Daoy (cell line): ENCODE results near the gene IL22RA1. TPM values are rescaled to one million over a fixed set of nuclear protein-coding genes. Genes with fewer than 3 reads are reported as not detected.

Experiments
- DNase-seq: peaks from one replicate; pipeline ENCODE4 v3.0.0-alpha.2; 2015; ENCODE audit warnings: low read depth
- total RNA-seq: library from RNA; depleted of rRNA; stranded (reverse); fragments of >200 nt; shearing (Covaris generic); gene quantifications from 2 replicates; pipeline ENCODE4 v1.2.3, GENCODE V29; 2014; rRNA removed

The IL22RA1 gene
- total RNA-seq, 1 experiment from 2014 or later: not detected

- no peak for DNase-seq
Observed at GRCh38 chr1:24075590-24075854, 67.4 kb downstream of the IL22RA1 start.

GRCh38 chr1:24074817-24075589, 67.9 kb downstream of the IL22RA1 start:
- DNase-seq: no peak

GRCh38 chr1:24074196-24074595, 68.7 kb downstream of the IL22RA1 start:
- no peak for DNase-seq

GRCh38 chr1:24071941-24072340, 71.0 kb downstream of the IL22RA1 start:
- no peak for DNase-seq

GRCh38 chr1:24070821-24071393, 72.0 kb downstream of the IL22RA1 start:
- DNase-seq: peak; percentile 81

GRCh38 chr1:24069817-24070216, 73.1 kb downstream of the IL22RA1 start:
- DNase-seq: no peak

Other genes with a start within 250 kb of the IL22RA1 start
- not detected in 2 replicates for gene CNR2, start 229.8 kb downstream of the IL22RA1 start, total RNA-seq
- gene PNRC2, start 183.3 kb downstream of the IL22RA1 start, total RNA-seq: 178 and 183 TPM in 2 replicates
- gene SRSF10, start 162.8 kb downstream of the IL22RA1 start, total RNA-seq: 125 and 130 TPM in 2 replicates
- 0.39 and 1.1 TPM in 2 replicates for gene MYOM3, start 31.0 kb downstream of the IL22RA1 start, total RNA-seq
- gene IFNLR1, start 44.1 kb upstream of the IL22RA1 start, total RNA-seq: 1.2 and 1.3 TPM in 2 replicates
- gene GRHL3, start 176.2 kb upstream of the IL22RA1 start, total RNA-seq: not detected in 2 replicates